ENCODE data around the gene SENP6.

DNA sequence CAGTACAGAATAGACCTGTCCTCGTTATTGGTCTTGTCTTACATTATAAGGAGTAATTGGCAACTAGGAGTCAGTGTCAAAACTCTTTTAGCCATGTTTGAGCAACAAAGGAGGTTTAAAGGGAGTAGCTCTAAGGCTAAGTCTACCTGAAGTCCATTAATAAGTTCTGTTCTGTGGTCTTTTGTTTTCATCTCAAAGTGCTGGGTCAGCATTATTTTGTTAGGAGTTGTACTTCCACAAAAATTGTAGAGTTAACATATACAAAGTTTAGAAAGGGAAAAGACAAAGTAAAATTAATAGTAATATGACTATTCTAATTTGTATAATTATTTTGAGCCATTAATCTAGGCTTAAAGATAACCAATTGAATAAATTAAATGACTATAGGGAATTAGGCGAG, 12.7 kb upstream of the SENP6 start:
- TF ChIP-seq, protein P1, sequence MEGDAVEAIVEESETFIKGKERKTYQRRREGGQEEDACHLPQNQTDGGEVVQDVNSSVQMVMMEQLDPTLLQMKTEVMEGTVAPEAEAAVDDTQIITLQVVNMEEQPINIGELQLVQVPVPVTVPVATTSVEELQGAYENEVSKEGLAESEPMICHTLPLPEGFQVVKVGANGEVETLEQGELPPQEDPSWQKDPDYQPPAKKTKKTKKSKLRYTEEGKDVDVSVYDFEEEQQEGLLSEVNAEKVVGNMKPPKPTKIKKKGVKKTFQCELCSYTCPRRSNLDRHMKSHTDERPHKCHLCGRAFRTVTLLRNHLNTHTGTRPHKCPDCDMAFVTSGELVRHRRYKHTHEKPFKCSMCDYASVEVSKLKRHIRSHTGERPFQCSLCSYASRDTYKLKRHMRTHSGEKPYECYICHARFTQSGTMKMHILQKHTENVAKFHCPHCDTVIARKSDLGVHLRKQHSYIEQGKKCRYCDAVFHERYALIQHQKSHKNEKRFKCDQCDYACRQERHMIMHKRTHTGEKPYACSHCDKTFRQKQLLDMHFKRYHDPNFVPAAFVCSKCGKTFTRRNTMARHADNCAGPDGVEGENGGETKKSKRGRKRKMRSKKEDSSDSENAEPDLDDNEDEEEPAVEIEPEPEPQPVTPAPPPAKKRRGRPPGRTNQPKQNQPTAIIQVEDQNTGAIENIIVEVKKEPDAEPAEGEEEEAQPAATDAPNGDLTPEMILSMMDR (IDR thresholded peaks at IDR 0.05; ENCODE audit: poor library complexity): no peak
- TF ChIP-seq EZH2phosphoT487 (IDR thresholded peaks at IDR 0.05; ENCODE audit: low read depth, severe bottlenecking, unreplicated experiment): no peak
- TF ChIP-seq EZH2 (IDR thresholded peaks at IDR 0.05; ENCODE audit: borderline replicate concordance): no peak

Measured in hepatocyte (in vitro differentiated cells).